Brain microvascular endothelial cell (primary cell): Measurements from ENCODE around the gene MAGI1.

ENCODE experiments used
- DNase-seq: peaks from one replicate; pipeline ENCODE4 v3.0.0-alpha.2; 2020
- H3K27ac ChIP-seq: fragments of 250-450 bp; sonication (Bioruptor Pico); 2 replicates; pipeline ENCODE4 v1.5.1; 2020; ENCODE audit warnings: mild to moderate bottlenecking, moderate library complexity
- H3K27me3 ChIP-seq: fragments of 250-450 bp; sonication (Bioruptor Pico); replicated peaks from 2 replicates; pipeline ENCODE4 v1.5.1; 2020; ENCODE audit warnings: mild to moderate bottlenecking
- H3K36me3 ChIP-seq: fragments of 250-450 bp; sonication (Bioruptor Pico); replicated peaks from 2 replicates; pipeline ENCODE4 v1.5.1; 2020; ENCODE audit warnings: mild to moderate bottlenecking
- H3K4me3 ChIP-seq: 2 replicates; pipeline ENCODE4 v1.5.1; 2011; ENCODE audit warnings: low read depth, mild to moderate bottlenecking, control low read depth, low read length, moderate library complexity
- in situ Hi-C: cut with HindIII; loops from 2 replicates; pipeline ENCODE4 v1.10.0; 2017; ENCODE audit warnings: low sequenced_read_pairs, low pct_ligation_motif_present
- TF ChIP-seq, protein P1 (sequence below): IDR thresholded peaks from 2 replicates; pipeline ENCODE4 v1.5.1; 2011; ENCODE audit warnings: low read depth, mild to moderate bottlenecking, moderate library complexity, low read length, control low read depth, inconsistent platforms; ENCODE audit errors: missing control alignments

MAGI1 gene

DNA sequence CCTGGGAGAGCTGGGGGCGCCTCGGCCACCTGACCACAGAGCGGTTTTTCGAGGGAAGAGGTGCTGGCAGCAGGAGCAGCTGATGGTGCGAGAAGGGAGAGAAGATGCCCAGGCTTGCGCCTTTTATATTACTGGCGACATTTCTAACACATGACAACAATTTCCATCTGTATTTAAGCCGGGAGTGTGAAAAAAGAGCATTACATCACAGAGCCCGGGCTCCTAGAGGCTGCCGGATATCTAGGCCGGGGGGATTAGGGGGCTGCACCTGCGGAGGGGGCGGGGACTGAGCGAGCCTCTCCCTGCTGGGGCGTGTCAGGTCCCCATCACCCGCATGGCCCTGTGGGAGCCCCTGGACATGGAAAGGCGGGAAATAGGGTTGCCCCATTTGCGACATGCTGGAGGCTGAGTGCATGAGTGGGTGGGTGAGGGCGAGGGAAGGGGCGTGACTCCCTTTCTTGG lies 440.7 kb downstream of the MAGI1 start:
- H3K27me3 ChIP-seq = no peaks in the 10 kb centered on the region
- TF ChIP-seq, protein P1, sequence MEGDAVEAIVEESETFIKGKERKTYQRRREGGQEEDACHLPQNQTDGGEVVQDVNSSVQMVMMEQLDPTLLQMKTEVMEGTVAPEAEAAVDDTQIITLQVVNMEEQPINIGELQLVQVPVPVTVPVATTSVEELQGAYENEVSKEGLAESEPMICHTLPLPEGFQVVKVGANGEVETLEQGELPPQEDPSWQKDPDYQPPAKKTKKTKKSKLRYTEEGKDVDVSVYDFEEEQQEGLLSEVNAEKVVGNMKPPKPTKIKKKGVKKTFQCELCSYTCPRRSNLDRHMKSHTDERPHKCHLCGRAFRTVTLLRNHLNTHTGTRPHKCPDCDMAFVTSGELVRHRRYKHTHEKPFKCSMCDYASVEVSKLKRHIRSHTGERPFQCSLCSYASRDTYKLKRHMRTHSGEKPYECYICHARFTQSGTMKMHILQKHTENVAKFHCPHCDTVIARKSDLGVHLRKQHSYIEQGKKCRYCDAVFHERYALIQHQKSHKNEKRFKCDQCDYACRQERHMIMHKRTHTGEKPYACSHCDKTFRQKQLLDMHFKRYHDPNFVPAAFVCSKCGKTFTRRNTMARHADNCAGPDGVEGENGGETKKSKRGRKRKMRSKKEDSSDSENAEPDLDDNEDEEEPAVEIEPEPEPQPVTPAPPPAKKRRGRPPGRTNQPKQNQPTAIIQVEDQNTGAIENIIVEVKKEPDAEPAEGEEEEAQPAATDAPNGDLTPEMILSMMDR = no peak
- no peak for DNase-seq
- no peaks in the 10 kb centered on the region for H3K36me3 ChIP-seq
- H3K4me3 ChIP-seq = peak overlapping the region; percentile 46
- in situ Hi-C loops = no loop called here
- no peak overlapping the region for H3K27ac ChIP-seq

DNA sequence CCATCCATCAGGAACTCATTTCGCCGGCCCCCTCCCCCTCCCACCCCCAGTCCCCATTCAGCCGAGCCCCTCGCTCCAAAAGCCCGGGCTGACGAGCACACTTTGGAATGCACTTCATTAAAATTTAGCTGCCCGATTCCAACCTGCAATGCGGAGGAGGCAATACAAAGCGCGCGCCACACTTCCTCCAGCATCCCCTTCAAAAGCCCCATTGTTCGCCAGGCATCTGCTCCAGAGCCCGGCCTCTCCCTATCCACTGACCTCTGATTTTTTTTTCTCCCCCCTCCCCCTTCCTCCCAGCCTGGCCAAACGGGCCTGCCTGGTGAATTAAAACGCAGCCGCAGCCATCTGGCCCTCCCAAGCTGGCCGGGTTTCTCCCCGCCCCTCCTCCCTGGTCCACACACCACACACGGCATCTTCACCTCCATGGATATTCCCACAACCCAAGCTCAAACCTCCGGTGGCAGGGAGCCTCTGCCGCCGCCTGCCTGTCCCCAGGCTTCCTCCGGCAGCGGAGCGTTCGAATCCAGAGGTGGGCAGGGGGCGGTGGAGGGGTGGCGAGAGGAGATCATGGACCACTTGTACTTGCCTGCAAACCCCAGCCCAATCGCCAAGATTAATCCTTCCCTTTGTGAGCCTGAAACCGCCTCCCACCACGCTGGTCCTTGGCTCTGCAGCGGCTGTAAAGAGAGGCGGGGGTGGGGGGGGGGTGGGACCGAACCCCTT lies 441.3 kb downstream of the MAGI1 start:
- Histone ChIP-seq H3K27me3 (no peaks in the 10 kb centered on the region), H3K4me3 (peak overlapping the region; percentile 46), H3K27ac (no peak overlapping the region), H3K36me3 (no peaks in the 10 kb centered on the region)
- DNase-seq = no peak
- in situ Hi-C loops = no loop called here
- TF ChIP-seq, protein P1 = no peak

DNA sequence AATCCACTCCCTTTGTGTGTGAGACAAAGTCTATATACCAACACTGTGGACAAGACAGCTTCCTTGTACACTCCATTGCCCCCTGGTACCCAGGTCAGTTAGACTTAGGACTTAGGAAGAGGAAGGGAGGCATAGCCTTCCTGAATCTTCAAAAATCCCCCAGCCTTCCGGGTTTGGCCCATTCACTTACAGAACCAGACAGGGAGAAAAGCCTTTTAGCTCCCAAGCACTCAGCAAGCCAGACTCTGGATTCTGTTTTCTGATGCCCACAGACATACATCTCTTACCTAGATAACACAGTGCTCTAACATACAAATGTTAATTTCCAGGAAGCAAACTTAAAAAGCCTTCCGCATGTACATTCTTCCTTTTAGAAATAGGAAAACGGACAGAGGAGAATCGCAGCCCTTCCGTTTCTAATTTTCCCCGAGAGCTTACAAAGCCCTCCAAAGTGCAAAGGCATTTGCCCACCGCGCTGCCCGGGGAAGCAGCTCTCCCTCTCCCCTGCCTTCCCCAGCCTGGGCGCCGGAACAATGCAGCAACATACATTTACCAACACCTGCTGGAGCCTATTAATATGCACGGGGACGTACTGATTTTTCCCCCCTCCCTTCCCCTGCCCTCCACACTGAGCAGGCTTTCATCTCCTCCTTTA lies 442.0 kb downstream of the MAGI1 start:
- H3K36me3 ChIP-seq = no peaks in the 10 kb centered on the region
- no peak overlapping the region for H3K27ac ChIP-seq
- H3K27me3 ChIP-seq = no peaks in the 10 kb centered on the region
- TF ChIP-seq, protein P1 = no peak
- in situ Hi-C loops = no loop called here
- DNase-seq = no peak
- H3K4me3 ChIP-seq = peak overlapping the region; percentile 46

DNA sequence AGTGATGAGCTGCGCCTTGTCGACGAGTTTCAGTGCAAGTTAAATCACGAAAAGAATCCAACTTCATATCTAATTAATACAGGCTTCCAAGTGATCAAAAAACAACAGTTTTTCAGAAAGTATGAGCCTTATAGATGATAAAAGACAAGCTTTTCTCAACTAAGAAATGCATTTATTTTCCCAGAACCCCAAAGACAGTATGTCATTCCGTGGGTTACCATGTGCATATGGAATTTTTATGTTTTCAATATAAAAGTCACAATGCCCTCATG lies 442.8 kb downstream of the MAGI1 start:
- no peak for DNase-seq
- TF ChIP-seq, protein P1 = no peak
- Histone ChIP-seq H3K27ac (no peak overlapping the region), H3K27me3 (no peaks in the 10 kb centered on the region), H3K36me3 (no peaks in the 10 kb centered on the region), H3K4me3 (no peak overlapping the region)
- in situ Hi-C loops = no loop called here

DNA sequence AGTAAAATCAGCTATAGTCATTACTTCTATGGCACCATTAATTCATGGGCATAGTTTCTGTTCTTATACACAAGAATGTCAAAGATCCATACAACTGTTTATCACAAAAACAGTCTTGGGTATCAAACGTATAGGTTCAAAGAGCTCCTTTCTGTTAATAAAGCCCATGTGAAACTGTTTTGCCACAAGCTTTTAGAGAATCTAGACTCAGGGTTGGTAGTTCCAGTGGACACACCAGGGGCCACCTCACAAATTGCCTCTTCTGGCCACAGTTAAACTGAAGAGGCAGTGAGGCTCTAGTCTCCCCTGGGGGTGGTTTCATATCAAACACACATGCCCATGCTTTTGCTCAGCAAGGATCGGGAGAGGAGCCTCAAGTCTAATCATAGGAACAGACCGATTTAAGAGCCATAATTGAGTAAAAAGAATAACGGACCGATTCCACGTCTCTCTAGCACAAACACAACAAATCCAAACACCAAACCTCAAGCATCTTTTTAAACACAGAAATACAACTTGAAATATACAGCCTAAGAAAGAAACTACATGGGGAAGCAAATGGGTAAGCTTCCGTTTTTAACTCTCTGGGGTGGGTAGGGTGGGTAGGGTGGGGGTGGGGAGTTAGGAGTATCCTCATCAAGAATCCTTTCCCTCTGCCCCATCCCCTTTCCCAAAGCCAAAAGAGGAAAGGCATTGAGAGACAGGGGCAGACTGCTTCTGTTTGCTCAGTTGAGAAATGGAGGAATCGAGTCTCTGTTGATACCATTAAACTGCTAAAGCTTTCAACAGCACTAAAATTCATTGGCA lies 443.3 kb downstream of the MAGI1 start:
- no peak for DNase-seq
- TF ChIP-seq, protein P1 = no peak
- no peaks in the 10 kb centered on the region for H3K36me3 ChIP-seq
- no peak overlapping the region for H3K4me3 ChIP-seq
- no peak overlapping the region for H3K27ac ChIP-seq
- no peaks in the 10 kb centered on the region for H3K27me3 ChIP-seq
- in situ Hi-C loops = no loop called here
